ENCODE measurements around the gene FASTK.
"Not testable (repeated sequence)": the region's sequence is repeated elsewhere in the genome, so short reads cannot be mapped to it uniquely, and the experiment has no call there.

The FASTK gene

DNA sequence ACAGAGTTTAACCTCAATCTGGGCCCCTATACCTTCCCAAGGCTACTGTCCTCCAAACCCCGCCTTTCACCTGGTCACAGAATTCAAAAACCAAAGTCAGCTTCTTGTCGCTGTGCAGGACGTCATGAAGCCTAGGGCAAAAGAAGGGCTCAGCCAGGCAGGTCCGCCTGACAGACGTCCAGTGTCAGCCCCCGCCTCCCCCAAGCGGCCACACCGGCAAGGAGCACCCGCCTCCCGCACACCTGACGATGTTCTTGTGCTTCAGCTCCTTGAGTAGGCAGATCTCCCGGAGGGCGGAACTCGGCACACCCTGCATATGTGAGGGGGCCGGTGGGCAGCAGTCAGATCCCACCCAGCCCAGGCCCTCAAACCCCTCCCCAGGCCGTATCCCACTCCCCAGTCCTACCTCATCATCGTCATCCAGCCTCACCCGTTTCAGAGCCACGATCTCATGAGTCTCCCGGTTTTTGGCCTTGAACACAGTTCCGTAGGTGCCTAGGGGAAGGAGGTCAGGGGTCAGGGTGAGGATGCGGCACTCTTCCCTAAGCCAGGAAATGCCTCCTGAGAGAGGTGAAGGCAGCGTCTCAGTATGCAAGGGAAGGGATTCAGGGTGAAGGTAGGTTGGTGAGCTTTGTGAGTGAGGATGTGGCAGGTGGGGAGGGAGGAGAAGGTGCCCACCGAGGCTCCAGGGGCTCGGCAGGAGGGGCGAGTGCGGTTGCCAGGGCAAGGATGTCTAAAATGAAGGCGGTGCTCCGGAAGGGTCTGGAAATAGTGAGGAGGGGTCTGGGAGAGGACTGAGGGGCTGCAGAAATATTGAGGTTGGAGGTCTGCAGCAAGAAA, 23.7 kb downstream of the FASTK start:
- no peak for FAIRE-seq
- no peak for DNase-seq (ENCODE audit: extremely low spot score, insufficient read length, low read depth)

DNA sequence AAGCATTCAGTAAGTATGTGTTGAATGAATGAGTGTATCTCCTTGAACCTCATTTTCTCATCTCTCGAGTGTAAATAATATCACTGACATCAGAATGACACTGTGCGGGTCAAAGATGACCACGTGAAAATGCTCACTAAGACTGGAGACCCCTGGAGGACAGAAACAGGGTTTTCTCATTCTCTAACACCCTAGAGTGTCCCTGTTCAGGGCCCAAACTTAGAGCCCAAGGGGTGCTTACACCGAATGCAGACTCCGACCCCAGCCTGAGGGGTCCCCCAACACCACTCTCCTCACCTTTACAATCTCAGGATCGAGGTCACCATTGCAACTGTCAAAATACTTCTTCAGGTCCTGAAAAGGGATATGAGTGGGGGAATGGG, 24.3 kb downstream of the FASTK start:
- FAIRE-seq, result no peak
- DNase-seq (ENCODE audit: extremely low spot score, insufficient read length, low read depth), result no peak

DNA sequence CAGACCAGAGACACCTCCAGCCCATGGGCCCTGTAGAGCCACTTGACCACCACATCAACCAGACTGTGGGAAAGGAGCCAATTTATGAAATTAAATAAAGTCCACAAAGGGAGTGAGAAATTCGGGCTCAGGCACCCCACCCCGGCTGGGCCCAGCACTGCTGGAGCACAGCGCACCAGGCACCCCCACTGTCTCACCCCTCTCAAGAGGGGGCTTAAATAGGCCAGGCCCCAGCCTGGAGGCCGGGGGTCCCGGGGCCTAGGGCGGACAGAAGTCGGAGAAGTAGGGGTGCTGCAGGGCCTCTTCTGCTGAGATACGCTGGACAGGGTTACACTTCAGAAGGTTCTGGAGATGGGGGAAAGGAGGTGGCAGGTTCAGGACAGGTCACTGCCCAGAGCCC, 26.9 kb downstream of the FASTK start:
- FAIRE-seq (no peak), DNase-seq (ENCODE audit: extremely low spot score, insufficient read length, low read depth) (no peak)

DNA sequence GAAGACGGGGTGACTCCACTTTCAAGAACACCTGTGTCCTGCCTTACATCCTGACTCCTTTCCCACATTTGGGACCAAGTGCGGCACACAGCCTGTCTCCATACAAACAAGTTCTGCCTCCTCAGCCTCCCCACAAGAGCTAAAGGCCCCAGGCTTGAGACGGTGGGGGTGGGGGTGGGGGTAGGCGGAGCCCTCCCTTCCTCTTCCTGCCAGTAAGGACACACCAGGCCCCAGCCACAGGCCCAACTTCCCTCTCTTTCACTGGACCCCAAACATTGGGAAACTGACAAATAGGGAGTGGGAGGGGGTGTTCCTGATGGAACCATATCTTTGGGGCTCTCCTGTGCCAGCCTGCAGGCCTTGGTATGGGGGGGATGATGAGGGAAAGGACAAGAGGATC, 27.5 kb downstream of the FASTK start:
- FAIRE-seq, result no peak
- no peak for DNase-seq (ENCODE audit: extremely low spot score, insufficient read length, low read depth)

DNA sequence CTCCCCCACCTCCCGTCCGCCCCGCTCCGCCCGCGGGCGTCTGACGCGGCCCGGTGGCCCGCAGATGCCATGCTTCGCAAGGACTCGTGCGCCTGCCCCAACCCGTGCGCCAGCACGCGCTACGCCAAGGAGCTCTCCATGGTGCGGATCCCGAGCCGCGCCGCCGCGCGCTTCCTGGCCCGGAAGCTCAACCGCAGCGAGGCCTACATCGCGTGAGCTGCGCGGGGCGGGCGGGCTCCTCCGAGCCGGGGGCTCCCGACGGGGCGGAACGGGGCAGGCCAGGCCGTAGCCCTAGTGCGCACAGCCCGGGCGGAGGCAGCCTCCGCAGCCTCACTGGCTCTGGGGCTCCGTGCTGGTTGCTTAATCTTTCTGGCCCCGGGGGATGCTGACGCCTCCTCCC, 29.5 kb downstream of the FASTK start:
- no peak for DNase-seq (ENCODE audit: extremely low spot score, insufficient read length, low read depth)
- FAIRE-seq, result no peak

DNA sequence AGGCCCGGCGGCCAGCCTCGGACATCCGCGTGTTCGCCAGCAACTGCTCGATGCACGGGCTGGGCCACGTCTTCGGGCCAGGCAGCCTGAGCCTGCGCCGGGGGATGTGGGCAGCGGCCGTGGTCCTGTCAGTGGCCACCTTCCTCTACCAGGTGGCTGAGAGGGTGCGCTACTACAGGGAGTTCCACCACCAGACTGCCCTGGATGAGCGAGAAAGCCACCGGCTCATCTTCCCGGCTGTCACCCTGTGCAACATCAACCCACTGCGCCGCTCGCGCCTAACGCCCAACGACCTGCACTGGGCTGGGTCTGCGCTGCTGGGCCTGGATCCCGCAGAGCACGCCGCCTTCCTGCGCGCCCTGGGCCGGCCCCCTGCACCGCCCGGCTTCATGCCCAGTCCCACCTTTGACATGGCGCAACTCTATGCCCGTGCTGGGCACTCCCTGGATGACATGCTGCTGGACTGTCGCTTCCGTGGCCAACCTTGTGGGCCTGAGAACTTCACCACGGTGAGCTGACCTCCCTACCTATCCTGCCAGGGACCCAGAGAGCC, 31.6 kb downstream of the FASTK start:
- DNase-seq (ENCODE audit: extremely low spot score, insufficient read length, low read depth) (no peak), FAIRE-seq (no peak)

DNA sequence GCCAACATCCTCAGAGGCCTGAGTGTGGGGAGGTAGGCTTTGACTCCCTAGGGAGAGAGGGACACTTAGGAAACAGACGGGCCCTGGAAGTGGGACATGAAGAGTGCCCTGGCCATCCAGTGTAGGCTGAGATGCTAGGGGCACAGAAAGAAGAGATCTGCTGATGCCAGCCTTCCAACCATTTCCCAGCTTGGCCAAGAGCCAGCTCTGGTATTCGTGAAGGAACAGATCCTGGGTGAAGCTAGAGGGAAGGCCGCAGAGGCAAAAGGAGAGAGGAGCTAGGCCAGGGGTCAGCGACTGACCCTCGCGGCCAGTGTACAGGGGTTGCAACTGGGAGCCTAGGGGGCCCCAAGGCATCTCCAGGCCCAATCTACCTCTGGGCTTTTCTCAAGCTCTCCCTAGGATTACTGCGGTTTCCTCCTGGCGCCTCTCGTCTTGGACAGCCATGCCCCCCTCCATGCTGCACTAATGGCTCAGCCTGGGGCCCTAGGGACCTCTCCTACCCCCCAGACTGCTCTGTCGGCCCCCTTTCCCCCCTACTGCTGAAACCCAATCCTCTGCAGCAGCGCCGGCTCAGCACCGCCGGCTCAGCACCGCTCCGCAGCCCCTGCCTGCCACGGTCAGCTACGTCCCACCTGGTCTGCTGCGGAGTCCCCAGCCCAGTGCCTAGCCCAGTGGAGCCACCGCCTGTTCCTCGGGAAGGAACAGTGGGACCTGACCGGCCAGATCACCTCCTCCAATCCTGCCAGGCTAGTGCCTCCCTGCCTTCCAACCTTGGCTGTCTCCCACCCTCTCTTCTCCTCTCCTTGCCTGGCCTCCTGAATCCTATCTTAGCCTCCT, 32.4 kb downstream of the FASTK start, which contains the start of gene ASIC3:
Gene ASIC3, plus strand, starts transcription at position 556 of the 840 bp plus-strand sequence. CDS start 355 bp downstream, outside the sequence.
- no peak for FAIRE-seq
- DNase-seq (ENCODE audit: extremely low spot score, insufficient read length, low read depth), result no peak

DNA sequence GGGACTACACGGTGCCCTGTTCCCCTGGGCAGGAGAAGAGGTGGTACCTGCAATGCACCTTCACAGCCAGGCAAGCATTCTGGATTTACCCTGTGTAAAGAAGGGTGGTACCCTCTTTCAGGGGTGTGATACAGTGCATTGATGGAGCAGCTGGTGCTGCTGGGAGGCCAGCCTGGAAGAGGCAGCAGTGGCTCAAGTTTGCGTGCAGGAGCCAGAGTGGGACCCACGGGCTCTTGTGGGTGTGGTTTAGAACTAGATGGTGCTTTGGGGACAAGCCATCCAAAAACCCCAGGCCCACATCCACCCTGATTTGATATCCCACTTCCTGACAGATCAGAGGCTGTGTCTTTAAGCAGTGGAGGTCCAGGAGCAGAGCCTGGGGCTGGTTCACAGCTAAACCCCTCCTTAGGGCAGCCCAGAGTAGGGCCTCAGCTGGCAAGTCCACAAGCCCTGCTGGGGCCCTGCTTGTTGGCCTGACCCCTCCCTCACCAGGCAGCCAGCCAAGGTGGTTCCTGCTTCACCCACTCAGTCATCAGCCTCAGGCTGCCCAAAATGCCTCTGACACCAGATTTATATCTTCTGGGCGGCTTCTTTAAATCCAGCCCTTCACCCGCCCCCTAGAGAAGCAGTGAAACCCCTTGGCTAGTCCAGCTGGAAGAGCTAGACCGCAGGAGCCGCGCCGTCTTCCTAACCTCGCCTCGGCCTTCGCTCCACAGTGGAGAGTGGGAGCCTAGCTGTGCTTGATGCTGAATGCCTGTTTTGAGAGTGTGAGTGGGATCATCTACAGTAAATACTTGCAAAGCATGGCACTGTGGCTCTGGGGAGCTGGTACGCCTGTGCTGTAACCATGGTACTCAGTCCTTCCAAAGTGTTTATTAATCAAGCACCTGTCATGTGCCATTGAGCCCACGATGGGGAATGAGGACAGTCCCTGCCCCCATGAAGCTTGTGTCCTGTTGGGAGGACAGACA, 33.7 kb downstream of the FASTK start:
- no peak for FAIRE-seq
- no peak for DNase-seq (ENCODE audit: extremely low spot score, insufficient read length, low read depth)

DNA sequence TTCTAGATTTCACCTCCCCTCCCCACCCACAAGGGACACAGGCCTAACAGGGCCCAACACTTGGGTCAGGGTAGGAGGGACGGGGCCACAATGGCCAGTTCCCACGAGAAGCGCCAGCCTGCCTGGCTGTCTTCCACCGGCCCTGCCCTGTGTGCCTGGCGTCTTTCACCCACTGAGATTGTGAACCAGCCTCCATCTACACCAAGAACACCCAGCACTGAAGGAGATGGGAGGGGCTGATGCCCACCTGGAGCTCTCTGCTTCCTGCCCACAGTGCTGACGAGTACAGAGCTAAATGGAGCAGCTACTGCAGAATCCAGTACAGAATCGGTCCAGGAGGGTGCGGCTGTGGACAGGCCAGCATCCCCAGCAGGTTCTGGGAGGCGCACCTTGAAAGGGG, 34.6 kb downstream of the FASTK start:
- FAIRE-seq (no peak), DNase-seq (ENCODE audit: extremely low spot score, insufficient read length, low read depth) (no peak)

DNA sequence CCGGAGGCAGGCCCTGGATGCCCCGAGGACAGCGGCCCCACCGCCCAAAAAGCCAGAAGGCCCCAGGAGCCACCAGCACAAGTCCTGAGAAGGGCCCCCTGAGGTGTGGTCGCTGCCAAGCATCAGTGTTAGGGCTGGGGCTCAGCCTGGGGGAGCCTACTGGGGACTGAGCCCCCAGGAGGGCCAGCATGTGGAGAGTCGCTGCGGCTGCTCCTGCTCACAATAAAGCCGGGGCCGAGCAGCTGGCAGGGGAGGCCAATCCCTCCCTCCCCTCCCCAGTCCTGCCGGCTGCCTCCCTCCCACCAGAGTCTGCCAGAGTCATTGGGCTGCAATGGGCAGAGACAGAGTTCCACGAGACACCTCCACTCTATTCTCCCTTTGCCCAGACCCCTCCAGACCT, 35.3 kb downstream of the FASTK start:
- no peak for FAIRE-seq
- no peak for DNase-seq (ENCODE audit: extremely low spot score, insufficient read length, low read depth)

DNA sequence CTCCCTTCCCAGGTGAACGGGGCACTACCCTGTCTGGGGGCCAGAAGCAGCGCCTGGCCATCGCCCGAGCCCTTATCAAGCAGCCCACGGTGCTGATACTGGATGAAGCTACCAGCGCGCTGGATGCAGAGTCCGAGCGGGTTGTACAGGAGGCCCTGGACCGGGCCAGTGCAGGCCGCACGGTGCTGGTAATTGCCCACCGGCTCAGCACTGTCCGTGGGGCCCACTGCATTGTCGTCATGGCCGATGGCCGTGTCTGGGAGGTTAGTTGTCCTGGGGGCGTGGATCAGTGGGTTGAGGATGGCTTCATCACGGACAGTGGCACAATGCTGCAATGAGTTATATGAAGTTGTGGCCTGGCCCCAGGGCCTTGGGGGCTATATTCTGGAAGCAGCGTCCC, 36.6 kb downstream of the FASTK start:
- FAIRE-seq (no peak), DNase-seq (ENCODE audit: extremely low spot score, insufficient read length, low read depth) (no peak)

DNA sequence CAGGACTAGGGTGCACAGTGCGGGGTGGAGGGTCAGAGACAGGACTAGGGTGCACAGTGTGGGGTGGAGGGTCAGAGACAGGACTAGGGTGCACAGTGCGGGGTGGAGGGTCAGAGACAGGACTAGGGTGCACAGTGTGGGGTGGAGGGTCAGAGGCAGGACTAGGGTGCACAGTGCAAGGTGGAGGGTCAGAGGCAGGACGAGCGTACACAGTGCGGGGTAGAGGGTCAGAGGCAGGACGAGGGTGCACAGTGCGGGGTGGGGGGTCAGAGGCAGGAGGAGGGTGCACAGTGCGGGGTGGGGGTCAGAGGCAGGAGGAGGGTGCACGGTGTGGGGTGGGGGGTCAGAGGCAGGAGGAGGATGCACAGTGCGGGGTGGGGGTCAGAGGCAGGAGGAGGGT, 37.2 kb downstream of the FASTK start:
- FAIRE-seq; DNase-seq (ENCODE audit: extremely low spot score, insufficient read length, low read depth): not testable (repeated sequence)

DNA sequence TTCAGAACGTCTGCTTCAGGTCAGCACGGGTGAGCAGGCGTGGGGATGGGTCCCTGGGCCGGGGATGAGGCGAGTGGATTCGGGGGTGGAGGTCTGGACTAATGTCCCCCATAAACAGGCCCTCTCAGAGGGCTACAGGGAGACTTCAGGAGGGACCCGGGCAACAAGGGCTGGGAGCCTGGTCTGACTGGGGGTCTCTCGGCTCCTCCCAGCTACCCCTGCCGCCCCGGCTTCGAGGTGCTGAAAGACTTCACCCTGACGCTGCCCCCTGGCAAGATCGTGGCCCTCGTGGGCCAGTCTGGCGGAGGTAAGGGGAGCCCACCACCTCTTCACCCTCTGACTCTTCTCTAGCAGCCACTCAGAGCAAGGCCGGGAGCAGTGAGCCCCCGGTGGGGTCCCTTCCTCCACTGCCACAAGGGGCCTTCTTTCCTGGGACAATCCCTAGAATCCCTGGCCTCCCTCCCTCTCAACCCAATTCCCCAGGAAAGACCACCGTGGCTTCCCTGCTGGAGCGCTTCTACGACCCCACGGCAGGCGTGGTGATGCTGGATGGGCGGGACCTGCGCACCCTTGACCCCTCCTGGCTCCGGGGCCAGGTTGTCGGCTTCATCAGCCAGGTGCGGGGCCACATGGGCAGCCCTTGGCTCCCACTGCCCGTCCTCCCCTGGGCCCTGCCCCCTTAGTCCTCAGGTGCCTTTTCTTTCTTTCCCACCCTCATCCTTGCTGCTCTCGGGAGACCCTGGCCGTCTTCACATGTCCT, 39.8 kb downstream of the FASTK start:
- DNase-seq (ENCODE audit: extremely low spot score, insufficient read length, low read depth) (no peak), FAIRE-seq (no peak)

DNA sequence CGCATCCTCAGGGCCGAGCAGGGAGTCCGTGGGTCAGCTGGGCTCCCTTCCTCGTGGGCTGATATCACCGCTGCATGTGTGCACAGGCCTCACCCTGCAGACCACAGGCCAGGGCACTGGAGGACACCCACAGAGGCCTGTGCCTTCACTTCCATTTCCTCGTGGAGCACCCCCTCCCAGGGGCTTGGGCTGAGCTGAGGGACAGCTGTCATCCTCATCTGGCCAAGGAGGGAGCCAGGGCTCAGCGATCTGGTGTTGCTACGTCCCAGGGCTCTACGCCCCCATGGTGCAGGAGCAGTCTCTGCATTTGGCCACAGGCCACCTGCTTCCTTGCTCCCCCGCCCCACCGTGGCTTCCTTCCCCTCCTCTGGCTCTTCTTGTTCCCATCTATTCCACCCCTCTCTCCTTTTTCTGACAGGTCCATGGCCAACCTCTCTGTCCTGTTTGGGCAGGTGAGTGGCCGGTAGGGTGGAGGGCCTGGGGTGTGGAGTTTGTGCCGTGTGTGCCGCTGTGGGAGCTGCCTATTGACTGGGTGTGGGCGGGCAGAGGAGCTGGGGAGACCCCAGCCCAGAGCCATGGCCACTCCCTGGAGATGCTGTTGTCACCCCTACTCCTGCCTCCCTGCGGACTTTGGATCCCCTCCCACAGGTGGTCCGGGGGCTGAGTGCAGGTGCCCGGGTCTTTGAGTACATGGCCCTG, 40.6 kb downstream of the FASTK start:
- FAIRE-seq, result no peak

DNA sequence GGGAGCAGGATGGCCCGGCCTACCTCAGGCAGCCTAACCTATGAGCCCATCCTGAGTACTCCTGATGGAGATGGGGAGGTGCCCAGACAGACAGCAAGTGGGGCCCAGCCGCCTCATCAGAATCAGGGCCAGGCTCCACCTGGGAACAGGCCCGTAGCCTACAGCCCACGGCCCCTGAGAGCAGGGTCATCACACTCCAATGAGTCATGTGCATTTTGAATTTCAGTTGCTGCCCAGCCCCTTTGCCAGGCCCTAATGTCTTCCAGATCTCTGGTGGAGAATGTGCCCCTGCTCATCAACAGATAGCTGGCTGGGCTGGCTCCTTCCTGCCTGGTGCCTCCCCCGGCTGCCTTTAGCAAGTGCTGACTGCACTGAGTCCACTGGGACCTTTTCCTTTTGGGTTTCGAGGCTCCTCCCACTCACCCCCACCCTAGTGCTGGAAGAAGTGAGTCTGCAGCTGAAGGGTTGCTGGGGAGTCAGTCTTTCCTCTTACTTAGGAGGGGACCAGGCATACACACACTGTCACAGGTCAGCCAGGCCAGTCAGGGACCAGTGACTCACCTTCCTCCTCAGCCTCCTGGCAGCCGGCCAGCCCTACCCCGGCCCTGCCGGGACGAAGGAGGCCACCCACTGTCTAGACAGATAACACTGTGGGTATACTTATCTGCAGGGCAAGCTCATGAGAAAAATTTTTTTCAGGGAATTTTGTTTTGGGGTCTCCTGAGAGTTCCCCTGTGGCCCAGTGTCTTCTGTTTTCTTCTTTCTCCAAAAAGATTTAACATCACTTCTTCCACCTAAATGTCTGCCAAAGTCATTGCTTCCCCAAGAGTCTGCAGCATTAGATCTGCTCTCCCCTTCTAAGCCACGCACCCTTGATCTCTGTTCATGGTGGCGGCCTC, 41.4 kb downstream of the FASTK start:
- no peak for DNase-seq (ENCODE audit: extremely low spot score, insufficient read length, low read depth)

More for the DNA sequence above, 40.6 kb downstream of the FASTK start:
- DNase-seq (ENCODE audit: extremely low spot score, insufficient read length, low read depth), result no peak

DNA sequence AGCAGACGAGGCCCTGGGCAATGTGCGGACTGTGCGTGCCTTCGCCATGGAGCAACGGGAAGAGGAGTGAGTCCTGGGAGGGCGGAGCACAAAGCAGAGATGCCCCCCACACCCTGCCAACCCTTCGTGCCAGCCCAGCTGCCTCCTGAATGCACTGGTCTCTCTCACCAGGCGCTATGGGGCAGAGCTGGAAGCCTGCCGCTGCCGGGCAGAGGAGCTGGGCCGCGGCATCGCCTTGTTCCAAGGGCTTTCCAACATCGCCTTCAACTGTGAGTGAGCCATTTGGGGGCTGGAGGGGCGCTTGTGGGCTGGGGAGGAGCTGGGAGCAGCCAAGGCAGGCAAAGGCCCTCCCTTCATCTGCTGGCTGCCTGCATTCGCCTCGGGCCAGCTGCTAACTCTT, 44.7 kb downstream of the FASTK start:
- FAIRE-seq (no peak), DNase-seq (ENCODE audit: extremely low spot score, insufficient read length, low read depth) (no peak)

More for the DNA sequence above, 41.4 kb downstream of the FASTK start:
- FAIRE-seq, result no peak

DNA sequence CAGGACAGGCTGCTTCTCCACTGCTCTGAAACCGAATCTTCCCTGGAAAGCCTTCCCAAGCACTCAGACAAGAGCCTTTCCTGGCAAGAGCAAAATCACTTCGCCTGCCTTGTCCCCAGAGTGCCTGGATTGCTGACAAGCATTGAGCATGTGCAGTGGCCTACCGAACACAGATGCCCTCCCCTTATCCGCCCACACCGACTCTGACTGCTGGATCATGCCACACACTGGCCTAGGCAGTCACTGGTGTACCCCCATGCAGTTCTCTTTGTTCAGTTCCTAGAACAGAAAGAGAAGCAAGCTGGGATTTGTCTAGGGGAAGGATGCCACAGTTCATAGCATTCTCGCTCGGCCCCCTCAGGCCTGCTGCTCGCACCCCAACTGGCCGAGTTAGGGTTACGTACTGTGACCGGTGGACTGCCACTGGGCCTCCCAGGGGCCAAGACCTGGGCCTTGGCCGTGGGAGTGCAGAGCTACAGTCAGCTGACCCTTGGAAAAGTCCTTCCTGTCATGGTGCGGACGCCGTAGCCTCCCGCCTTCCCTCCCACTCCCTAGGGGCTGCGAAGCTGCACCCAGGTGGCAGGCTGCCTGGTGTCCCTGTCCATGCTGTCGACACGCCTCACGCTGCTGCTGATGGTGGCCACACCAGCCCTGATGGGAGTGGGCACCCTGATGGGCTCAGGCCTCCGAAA, 45.4 kb downstream of the FASTK start:
- DNase-seq (ENCODE audit: extremely low spot score, insufficient read length, low read depth) (no peak), FAIRE-seq (no peak)
